ENCODE data around the gene SNX1.

Gene SNX1

DNA sequence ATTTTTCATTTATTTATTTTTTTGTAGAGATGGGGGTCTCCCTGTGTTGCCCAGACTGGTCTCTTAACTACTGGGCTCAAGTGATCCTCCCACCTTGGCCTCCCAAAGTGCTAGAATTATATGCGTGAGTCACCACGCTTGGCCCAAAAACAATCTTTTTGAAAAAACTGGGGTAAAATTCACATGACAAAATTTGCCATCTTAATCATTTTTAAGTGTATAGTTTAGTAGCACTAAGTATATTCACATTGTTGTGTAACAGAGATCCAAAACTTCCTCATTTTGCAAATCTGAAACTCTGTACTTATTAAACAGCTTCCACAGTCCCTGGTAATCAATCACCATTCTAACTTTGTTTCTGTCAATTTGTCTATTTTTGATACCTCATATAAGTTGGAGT is 5.2 kb downstream of the SNX1 start (continued):
- TF ChIP-seq, protein P1, sequence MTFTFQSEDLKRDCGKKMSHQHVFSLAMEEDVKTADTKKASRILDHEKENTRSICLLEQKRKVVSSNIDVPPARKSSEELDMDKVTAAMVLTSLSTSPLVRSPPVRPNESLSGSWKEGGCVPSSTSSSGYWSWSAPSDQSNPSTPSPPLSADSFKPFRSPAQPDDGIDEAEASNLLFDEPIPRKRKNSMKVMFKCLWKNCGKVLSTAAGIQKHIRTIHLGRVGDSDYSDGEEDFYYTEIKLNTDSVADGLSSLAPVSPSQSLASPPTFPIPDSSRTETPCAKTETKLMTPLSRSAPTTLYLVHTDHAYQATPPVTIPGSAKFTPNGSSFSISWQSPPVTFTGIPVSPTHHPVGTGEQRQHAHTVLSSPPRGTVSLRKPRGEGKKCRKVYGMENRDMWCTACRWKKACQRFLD (tag by site-specific recombination; IDR thresholded peaks at IDR 0.05) = no peak
- no peak for TF ChIP-seq ZBTB1 (tag by site-specific recombination; IDR thresholded peaks at IDR 0.05)

DNA sequence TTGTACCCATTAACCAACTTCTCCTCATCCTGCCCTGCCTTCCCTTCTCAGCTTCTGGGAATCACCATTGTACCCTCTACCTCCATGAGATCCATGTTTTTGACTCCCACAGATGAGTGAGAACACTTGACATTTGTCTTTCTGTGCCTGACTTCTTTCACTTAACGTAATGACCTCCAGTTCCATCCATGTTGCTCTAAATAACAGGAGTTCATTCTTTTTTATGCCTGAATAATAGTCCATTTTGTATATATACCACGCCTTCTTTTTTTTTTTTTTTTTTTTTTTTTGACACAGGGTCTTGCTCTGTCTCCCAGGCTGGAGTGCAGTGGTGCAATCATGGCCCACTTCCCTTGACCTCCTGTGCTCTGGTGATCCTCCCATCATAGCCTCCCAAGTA is 6.7 kb downstream of the SNX1 start:
- Histone ChIP-seq H3K4me3 (ENCODE audit: low read depth, low read length) (no peak overlapping the region), H3K27ac (ENCODE audit: extremely low read depth, low read depth, low read length) (no peak overlapping the region), H3K4me1 (ENCODE audit: control insufficient read depth, insufficient read depth, low read length) (peaks cover 4% of the 10 kb centered on the region), H3K36me3 (ENCODE audit: control insufficient read depth in 2 of 2, insufficient read depth in 1 of 2, low read length in 2 of 2) (no peaks in the 10 kb centered on the region), H3K9me3 (ENCODE audit: control insufficient read depth, insufficient read depth, low read depth, low read length) (no peaks in the 10 kb centered on the region)
- POLR2A ChIA-PET = interaction anchor here (1.6 kb wide), 1 partner anchor 9 kb away, joined by 7 read pairs; the partner anchor contains the start of gene CIAO2A
- TF ChIP-seq ZNF146 (tag by site-specific recombination; IDR thresholded peaks at IDR 0.05) = peak; percentile 72; the same call in 1 of the 2 replicates
- TF ChIP-seq ZBTB1 (tag by site-specific recombination; IDR thresholded peaks at IDR 0.05) = no peak
- no peak for TF ChIP-seq ZBTB7A (tag by site-specific recombination; IDR thresholded peaks at IDR 0.05; ENCODE audit: low read depth)
- no peak for TF ChIP-seq ZNF354C (tag by site-specific recombination; IDR thresholded peaks at IDR 0.05; ENCODE audit: borderline replicate concordance, low read depth)
- CTCF ChIA-PET = no interaction called here

GRCh38 chr15:64105113-64105704 is 9.4 kb downstream of the SNX1 start:
- no peaks in the 10 kb centered on the region for H3K9me3 ChIP-seq (ENCODE audit: control insufficient read depth, insufficient read depth, low read depth, low read length)
- ChIA-PET CTCF (interaction anchor here (0.9 kb wide), 1 partner anchor 48 kb away, joined by 8 read pairs; no protein-coding TSS in a partner anchor), POLR2A (interaction anchor here (0.6 to 1.4 kb wide), 2 partner anchors 12 to 50 kb away, joined by 3 read pairs; partner anchors contain the start of gene CIAO2A)
- H3K36me3 ChIP-seq (ENCODE audit: control insufficient read depth in 2 of 2, insufficient read depth in 1 of 2, low read length in 2 of 2) = no peaks in the 10 kb centered on the region
- no peaks in the 10 kb centered on the region for H3K4me1 ChIP-seq (ENCODE audit: control insufficient read depth, insufficient read depth, low read length)
- no peak overlapping the region for H3K4me3 ChIP-seq (ENCODE audit: low read depth, low read length)
- TF ChIP-seq REST (tag by site-specific recombination; IDR thresholded peaks at IDR 0.05) = no peak
- TF ChIP-seq, protein P2, sequence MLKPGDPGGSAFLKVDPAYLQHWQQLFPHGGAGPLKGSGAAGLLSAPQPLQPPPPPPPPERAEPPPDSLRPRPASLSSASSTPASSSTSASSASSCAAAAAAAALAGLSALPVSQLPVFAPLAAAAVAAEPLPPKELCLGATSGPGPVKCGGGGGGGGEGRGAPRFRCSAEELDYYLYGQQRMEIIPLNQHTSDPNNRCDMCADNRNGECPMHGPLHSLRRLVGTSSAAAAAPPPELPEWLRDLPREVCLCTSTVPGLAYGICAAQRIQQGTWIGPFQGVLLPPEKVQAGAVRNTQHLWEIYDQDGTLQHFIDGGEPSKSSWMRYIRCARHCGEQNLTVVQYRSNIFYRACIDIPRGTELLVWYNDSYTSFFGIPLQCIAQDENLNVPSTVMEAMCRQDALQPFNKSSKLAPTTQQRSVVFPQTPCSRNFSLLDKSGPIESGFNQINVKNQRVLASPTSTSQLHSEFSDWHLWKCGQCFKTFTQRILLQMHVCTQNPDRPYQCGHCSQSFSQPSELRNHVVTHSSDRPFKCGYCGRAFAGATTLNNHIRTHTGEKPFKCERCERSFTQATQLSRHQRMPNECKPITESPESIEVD (tag by site-specific recombination; IDR thresholded peaks at IDR 0.05) = peak; percentile 41
- H3K27ac ChIP-seq (ENCODE audit: extremely low read depth, low read depth, low read length) = no peak overlapping the region

DNA sequence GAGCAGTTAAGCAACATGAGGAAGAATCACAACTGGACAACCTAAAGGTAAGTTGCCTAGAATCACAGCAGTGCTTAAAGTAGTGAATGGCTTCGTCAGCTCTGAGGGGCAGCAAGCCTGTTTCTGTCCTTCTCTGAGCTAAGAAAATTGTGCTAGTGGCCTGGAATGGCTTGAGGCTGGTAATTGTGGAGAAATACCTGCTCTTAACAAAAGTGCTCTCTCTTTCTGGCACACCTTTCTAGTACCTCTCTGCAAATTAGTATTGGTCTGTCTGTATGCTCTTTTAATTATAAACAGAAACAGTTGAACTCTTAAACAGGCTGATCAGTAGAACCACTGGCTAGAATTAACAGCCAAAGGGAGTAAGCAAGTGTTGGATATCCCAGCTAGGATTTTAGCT is 11.6 kb downstream of the SNX1 start:
- POLR2A ChIA-PET = no interaction called here
- no peak for TF ChIP-seq ZNF544 (tag by site-specific recombination; IDR thresholded peaks at IDR 0.05)
- no peak for TF ChIP-seq ZFP3 (tag by site-specific recombination; IDR thresholded peaks at IDR 0.05; ENCODE audit: low read depth)
- TF ChIP-seq ZNF670 (tag by site-specific recombination; IDR thresholded peaks at IDR 0.05; ENCODE audit: low read depth) = no peak
- TF ChIP-seq ZBTB48 (tag by site-specific recombination; IDR thresholded peaks at IDR 0.05) = no peak
- TF ChIP-seq MZF1 (tag by site-specific recombination; IDR thresholded peaks at IDR 0.05; ENCODE audit: borderline replicate concordance) = no peak

More for the DNA sequence above, 11.6 kb downstream of the SNX1 start:
- CTCF ChIA-PET = no interaction called here
- no peak overlapping the region for H3K27ac ChIP-seq (ENCODE audit: extremely low read depth, low read depth, low read length)
- no peak overlapping the region for H3K4me3 ChIP-seq (ENCODE audit: low read depth, low read length)
- no peaks in the 10 kb centered on the region for H3K4me1 ChIP-seq (ENCODE audit: control insufficient read depth, insufficient read depth, low read length)
- H3K9me3 ChIP-seq (ENCODE audit: control insufficient read depth, insufficient read depth, low read depth, low read length) = no peaks in the 10 kb centered on the region
- peaks cover 0 to 4% of the 10 kb centered on the region in 2 experiments; a peak in 1 of 3 replicates for H3K36me3 ChIP-seq (ENCODE audit: control insufficient read depth in 2 of 2, insufficient read depth in 1 of 2, low read length in 2 of 2)

All from HEK293 (cell line).